Measurements from ENCODE around the gene MRI1.

The MRI1 gene

GRCh38 chr19:13766095-13766481 lies 1.8 kb downstream of the MRI1 start (continued):
- no peak for TF ChIP-seq AEBP2 (tag by site-specific recombination; IDR thresholded peaks at IDR 0.05; ENCODE audit: borderline replicate concordance)
- TF ChIP-seq ZNF16 (tag by site-specific recombination; IDR thresholded peaks at IDR 0.05; ENCODE audit: low read depth): no peak
- no peak for TF ChIP-seq ZBTB26 (tag by site-specific recombination; optimal IDR thresholded peaks at IDR 0.05)
- no peak for TF ChIP-seq ZNF202 (tag by site-specific recombination; IDR thresholded peaks at IDR 0.05; ENCODE audit: borderline replicate concordance)
- no peak for TF ChIP-seq ZFHX2 (tag by site-specific recombination; conservative IDR thresholded peaks at IDR 0.05)
- no peak for TF ChIP-seq ZNF37A (tag by site-specific recombination; IDR thresholded peaks at IDR 0.05)
- TF ChIP-seq ELK4 (IDR thresholded peaks at IDR 0.05; ENCODE audit: borderline replicate concordance, low read depth, low read length): no peak
- no peak for TF ChIP-seq BCL11B (tag by site-specific recombination; IDR thresholded peaks at IDR 0.05; ENCODE audit: low read depth)
- TF ChIP-seq ZNF707 (tag by site-specific recombination; IDR thresholded peaks at IDR 0.05): no peak
- no peak for TF ChIP-seq INSM2 (tag by site-specific recombination; IDR thresholded peaks at IDR 0.05)
- no peak for TF ChIP-seq KLF16 (tag by site-specific recombination; IDR thresholded peaks at IDR 0.05)

- TF ChIP-seq KLF9 (tag by site-specific recombination; IDR thresholded peaks at IDR 0.05; ENCODE audit: low read depth): 0 out of 2 replicates have a peak, but pooled peaks have one; percentile 34
- TF ChIP-seq ZNF747 (tag by site-specific recombination; IDR thresholded peaks at IDR 0.05): no peak
- POLR2A ChIA-PET: no interaction called here
- Histone ChIP-seq H3K4me3 (ENCODE audit: low read depth, low read length) (no peak overlapping the region), H3K36me3 (ENCODE audit: control insufficient read depth in 2 of 2, insufficient read depth in 1 of 2, low read length in 2 of 2) (peaks cover 24 to 58% of the 10 kb centered on the region in 2 experiments; a peak in 2 of 3 replicates), H3K4me1 (ENCODE audit: control insufficient read depth, insufficient read depth, low read length) (no peaks in the 10 kb centered on the region), H3K27ac (ENCODE audit: extremely low read depth, low read depth, low read length) (no peak overlapping the region), H3K9me3 (ENCODE audit: control insufficient read depth, insufficient read depth, low read depth, low read length) (no peaks in the 10 kb centered on the region)
- CTCF ChIA-PET: interaction anchor here (0.7 kb wide), 1 partner anchor 273 kb away, joined by 3 read pairs; no protein-coding TSS in a partner anchor
Measured at GRCh38 chr19:13768510-13768909, 4.2 kb downstream of the MRI1 start.

GRCh38 chr19:13770013-13770635 lies 5.8 kb downstream of the MRI1 start:
- H3K27ac ChIP-seq (ENCODE audit: extremely low read depth, low read depth, low read length): no peak overlapping the region
- no peak overlapping the region for H3K4me3 ChIP-seq (ENCODE audit: low read depth, low read length)
- ChIA-PET CTCF (interaction anchor here (0.7 kb wide), 1 partner anchor 1010 kb away, joined by 3 read pairs; no protein-coding TSS in a partner anchor), POLR2A (interaction anchor here (0.6 to 1.2 kb wide), 2 partner anchors 10 to 66 kb away, joined by 4 to 5 read pairs; no protein-coding TSS in a partner anchor)
- peaks cover 24 to 58% of the 10 kb centered on the region in 2 experiments; a peak in 2 of 3 replicates for H3K36me3 ChIP-seq (ENCODE audit: control insufficient read depth in 2 of 2, insufficient read depth in 1 of 2, low read length in 2 of 2)
- H3K9me3 ChIP-seq (ENCODE audit: control insufficient read depth, insufficient read depth, low read depth, low read length): no peaks in the 10 kb centered on the region
- no peak for TF ChIP-seq ZNF24 (tag by site-specific recombination; IDR thresholded peaks at IDR 0.05)
- TF ChIP-seq ZNF157 (tag by site-specific recombination; IDR thresholded peaks at IDR 0.05): no peak
- TF ChIP-seq GLIS1 (tag by site-specific recombination; IDR thresholded peaks at IDR 0.05): no peak
- TF ChIP-seq KLF16 (tag by site-specific recombination; IDR thresholded peaks at IDR 0.05): no peak
- TF ChIP-seq KLF1 (tag by site-specific recombination; IDR thresholded peaks at IDR 0.05): no peak
- no peaks in the 10 kb centered on the region for H3K4me1 ChIP-seq (ENCODE audit: control insufficient read depth, insufficient read depth, low read length)
